Thymus (tissue), 11 donors: ENCODE results near the gene C5orf22. TPM values are rescaled to one million over a fixed set of nuclear protein-coding genes. Genes with fewer than 3 reads are reported as not detected.
A peak's percentile ranks its signal among the peaks of the same experiment; 100 is the strongest.
"Not testable (repeated sequence)": the region's sequence is repeated elsewhere in the genome, so short reads cannot be mapped to it uniquely, and the experiment has no call there.

Experiments used
- DNase-seq, 9 donors: peaks; one replicate each; pipeline ENCODE4 v3.0.0-alpha.2; 2013; ENCODE audit warnings: low spot score in 9 of 9, low read depth in 6 of 9, missing footprints in 1 of 9
- H3K27ac ChIP-seq, 2 donors: one replicate each; pipeline ENCODE4 v1.5.1; 2013; ENCODE audit warnings: control low read depth in 1 of 2, low read depth in 1 of 2, low read length in 1 of 2, mild to moderate bottlenecking in 1 of 2, moderate library complexity in 1 of 2
- H3K27me3 ChIP-seq, 2 donors: one replicate each; pipeline ENCODE4 v1.5.1; 2013; ENCODE audit warnings: low read length in 1 of 2; ENCODE audit not compliant: control insufficient read depth in 2 of 2, insufficient read depth in 1 of 2
- H3K36me3 ChIP-seq, 2 donors: one replicate each; pipeline ENCODE4 v1.5.1; 2013; ENCODE audit warnings: low read length in 1 of 2, mild to moderate bottlenecking in 1 of 2, moderate library complexity in 1 of 2; ENCODE audit not compliant: control insufficient read depth in 2 of 2, insufficient read depth in 2 of 2
- H3K4me1 ChIP-seq, 2 donors: one replicate each; pipeline ENCODE4 v1.5.1; 2013; ENCODE audit warnings: low read length in 2 of 2; ENCODE audit not compliant: control insufficient read depth in 2 of 2, insufficient read depth in 2 of 2
- H3K4me3 ChIP-seq, 2 donors: one replicate each; pipeline ENCODE4 v1.5.1; 2013; ENCODE audit warnings: low read length in 2 of 2, control low read depth in 1 of 2, mild to moderate bottlenecking in 1 of 2
- H3K9me3 ChIP-seq, 2 donors: one replicate each; pipeline ENCODE4 v1.5.1; 2013; ENCODE audit warnings: low read length in 1 of 2, mild to moderate bottlenecking in 1 of 2; ENCODE audit not compliant: control insufficient read depth in 2 of 2, insufficient read depth in 1 of 2
- WGBS: extraction: QIAGEN DNeasy Blood & Tissue Kit; methylation state at CpG from one replicate; pipeline ENCODE4 v1.1.7; 2013; 5-methylcytosine and 5-hydroxymethylcytosine counted together
- polyA plus RNA-seq: library from polyadenylated mRNA; stranded (reverse); fragments of 200-250 nt; gene quantifications from one replicate; pipeline ENCODE4 v1.2.3, GENCODE V29; 2013
- total RNA-seq: library from RNA; stranded (reverse); fragments of 120-200 nt; gene quantifications from one replicate; pipeline ENCODE4 v1.2.4, GENCODE V29; 2013
- donor health status: healthy.

Gene C5orf22
- total and polyA plus RNA-seq, 2 donors = 13.9 to 16.6 TPM

- Histone ChIP-seq H3K9me3 (peaks cover 2 to 8% of the 10 kb centered on the region in 2 donors), H3K27me3 (no peaks in the 10 kb centered on the region), H3K36me3 (no peaks in the 10 kb centered on the region), H3K4me3 (no peak overlapping the region), H3K27ac (no peak overlapping the region), H3K4me1 (no peaks in the 10 kb centered on the region)
- 74% methylated on average over 4 of the region's 4 CpGs for WGBS
- no peak for DNase-seq
Measured at GRCh38 chr5:31563216-31563615, 31.1 kb downstream of the C5orf22 start.

GRCh38 chr5:31566362-31566761, 34.3 kb downstream of the C5orf22 start:
- 88% methylated on average over 3 of the region's 3 CpGs for WGBS
- not testable (repeated sequence) for H3K9me3 ChIP-seq

DNA sequence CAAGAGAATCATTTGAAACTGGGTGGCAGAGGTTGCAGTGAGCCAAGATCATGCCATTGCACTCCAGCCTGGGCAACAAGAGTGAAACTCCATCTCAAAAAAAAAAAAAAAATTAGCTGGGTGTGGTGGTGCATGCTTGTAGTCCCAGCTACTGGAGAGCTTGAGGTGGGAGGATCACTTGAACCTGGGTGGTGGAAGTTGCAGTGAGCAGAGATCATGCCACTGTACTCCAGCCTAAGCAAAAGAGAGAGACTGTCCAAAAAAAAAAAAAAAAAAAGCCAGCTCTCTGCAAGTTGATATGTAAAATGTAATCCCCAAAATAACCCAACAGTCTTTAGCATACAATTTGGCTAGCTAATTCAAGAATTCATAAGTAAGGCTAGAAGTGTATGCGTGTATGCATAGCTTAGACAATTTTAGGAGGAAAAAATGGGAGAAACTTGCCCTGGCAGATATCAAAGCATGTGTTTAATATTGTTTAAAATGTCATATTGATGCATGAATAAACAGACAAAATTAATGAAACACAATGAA, 36.3 kb downstream of the C5orf22 start:
- Histone ChIP-seq H3K4me1 (no peaks in the 10 kb centered on the region), H3K36me3 (no peaks in the 10 kb centered on the region), H3K27me3 (no peaks in the 10 kb centered on the region), H3K9me3 (peaks cover 2 to 8% of the 10 kb centered on the region in 2 donors), H3K27ac (no peak overlapping the region), H3K4me3 (no peak overlapping the region)
- DNase-seq = no peak
- WGBS = 97% methylated on average over 1 of the region's 1 CpG

More at GRCh38 chr5:31566362-31566761, 34.3 kb downstream of the C5orf22 start:
- H3K4me3 ChIP-seq, H3K27ac ChIP-seq, H3K36me3 ChIP-seq, DNase-seq, H3K27me3 ChIP-seq, H3K4me1 ChIP-seq: not testable (repeated sequence)

DNA sequence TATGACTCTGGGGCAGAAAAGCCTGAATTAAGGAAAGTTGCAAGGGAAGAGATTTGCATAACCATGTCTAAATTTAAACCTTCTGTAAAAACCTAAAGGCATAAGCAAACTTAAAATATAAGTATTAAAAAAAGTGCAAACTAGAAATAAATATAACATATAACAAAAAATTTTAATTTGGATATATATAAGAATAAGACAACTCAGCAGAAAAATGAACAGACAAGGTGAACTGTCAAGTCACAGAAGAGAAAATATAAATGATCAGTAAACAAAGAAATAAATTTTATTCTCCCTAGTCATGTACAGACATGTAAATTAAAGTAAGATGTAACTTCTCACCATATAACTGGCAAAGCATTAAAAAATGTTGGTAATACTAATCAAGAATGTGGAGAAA, 37.0 kb downstream of the C5orf22 start:
- H3K27me3 ChIP-seq = no peaks in the 10 kb centered on the region
- no peak overlapping the region for H3K27ac ChIP-seq
- no peaks in the 10 kb centered on the region for H3K36me3 ChIP-seq
- peaks cover 2 to 8% of the 10 kb centered on the region in 2 donors for H3K9me3 ChIP-seq
- no peak for DNase-seq
- no peaks in the 10 kb centered on the region for H3K4me1 ChIP-seq
- no peak overlapping the region for H3K4me3 ChIP-seq

DNA sequence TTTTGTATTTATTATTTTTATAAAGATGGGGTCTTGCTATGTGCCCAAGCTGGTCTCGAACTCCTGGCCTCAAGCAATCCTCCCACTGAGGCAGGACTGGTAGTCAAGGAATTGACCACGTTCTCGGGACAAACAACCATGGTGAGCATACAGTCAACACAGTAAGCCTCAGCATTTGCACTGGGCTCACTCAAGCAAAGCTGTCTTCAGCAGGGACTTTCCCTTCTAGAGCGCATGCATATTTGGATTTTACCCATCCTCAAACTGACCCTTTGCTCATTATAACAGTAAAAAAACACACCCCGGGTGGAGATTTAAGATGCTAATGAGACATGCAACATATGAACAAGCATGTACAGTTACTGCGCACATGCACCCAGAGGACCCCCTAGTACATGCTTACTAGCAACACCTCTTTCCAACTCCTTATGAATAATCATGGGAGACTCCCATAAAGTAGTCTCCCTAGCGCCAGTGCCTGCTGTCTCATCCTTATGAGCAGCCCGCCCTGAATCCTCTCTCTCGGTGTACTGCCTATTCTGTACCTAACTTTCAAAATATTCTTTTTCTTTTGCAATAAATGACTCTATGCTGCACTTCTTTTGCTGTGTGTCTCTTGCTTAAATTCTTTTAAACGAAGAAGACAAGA, 41.5 kb downstream of the C5orf22 start:
- Histone ChIP-seq H3K27me3 (no peaks in the 10 kb centered on the region), H3K36me3 (no peaks in the 10 kb centered on the region), H3K4me3 (no peak overlapping the region), H3K9me3 (no peaks in the 10 kb centered on the region), H3K4me1 (no peaks in the 10 kb centered on the region), H3K27ac (no peak overlapping the region)
- 95% methylated on average over 10 of the region's 10 CpGs for WGBS
- DNase-seq = no peak

GRCh38 chr5:31574772-31575171, 42.7 kb downstream of the C5orf22 start:
- Histone ChIP-seq H3K36me3 (no peaks in the 10 kb centered on the region), H3K9me3 (no peaks in the 10 kb centered on the region), H3K27me3 (no peaks in the 10 kb centered on the region), H3K4me3 (no peak overlapping the region), H3K4me1 (no peaks in the 10 kb centered on the region), H3K27ac (no peak overlapping the region)
- WGBS = 89% methylated on average over 4 of the region's 4 CpGs
- DNase-seq = no peak

- no peaks in the 10 kb centered on the region for H3K27me3 ChIP-seq
- no peaks in the 10 kb centered on the region for H3K4me1 ChIP-seq
- no peaks in the 10 kb centered on the region for H3K36me3 ChIP-seq
- H3K27ac ChIP-seq = no peak overlapping the region
- no peaks in the 10 kb centered on the region for H3K9me3 ChIP-seq
- no peak overlapping the region for H3K4me3 ChIP-seq
- no peak for DNase-seq
- 93% methylated on average over 3 of the region's 3 CpGs for WGBS
Measured at GRCh38 chr5:31577438-31577837, 45.3 kb downstream of the C5orf22 start.

DNA sequence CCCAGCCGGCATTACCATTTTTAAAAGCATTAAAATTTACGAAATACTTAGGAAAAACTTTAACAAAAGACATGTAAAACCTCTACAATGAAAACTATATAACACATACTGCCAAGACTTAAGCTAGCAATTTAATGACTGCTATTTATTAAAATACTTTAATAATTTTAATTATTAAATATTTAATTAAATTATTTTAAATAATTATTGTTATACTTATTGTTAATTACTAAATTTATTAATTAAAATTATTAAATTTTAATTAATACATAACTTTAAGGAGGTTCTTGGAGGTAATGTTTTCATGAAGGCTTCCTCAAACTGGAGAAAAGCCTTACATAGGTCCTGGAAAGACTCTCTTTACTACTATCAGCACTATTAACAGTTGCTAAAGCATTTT, 47.5 kb downstream of the C5orf22 start:
- H3K9me3 ChIP-seq = no peaks in the 10 kb centered on the region
- DNase-seq = no peak
- H3K4me3 ChIP-seq = no peak overlapping the region
- WGBS = 99% methylated on average over 2 of the region's 2 CpGs
- no peaks in the 10 kb centered on the region for H3K4me1 ChIP-seq
- H3K27me3 ChIP-seq = no peaks in the 10 kb centered on the region
- H3K27ac ChIP-seq = no peak overlapping the region
- H3K36me3 ChIP-seq = no peaks in the 10 kb centered on the region

DNA sequence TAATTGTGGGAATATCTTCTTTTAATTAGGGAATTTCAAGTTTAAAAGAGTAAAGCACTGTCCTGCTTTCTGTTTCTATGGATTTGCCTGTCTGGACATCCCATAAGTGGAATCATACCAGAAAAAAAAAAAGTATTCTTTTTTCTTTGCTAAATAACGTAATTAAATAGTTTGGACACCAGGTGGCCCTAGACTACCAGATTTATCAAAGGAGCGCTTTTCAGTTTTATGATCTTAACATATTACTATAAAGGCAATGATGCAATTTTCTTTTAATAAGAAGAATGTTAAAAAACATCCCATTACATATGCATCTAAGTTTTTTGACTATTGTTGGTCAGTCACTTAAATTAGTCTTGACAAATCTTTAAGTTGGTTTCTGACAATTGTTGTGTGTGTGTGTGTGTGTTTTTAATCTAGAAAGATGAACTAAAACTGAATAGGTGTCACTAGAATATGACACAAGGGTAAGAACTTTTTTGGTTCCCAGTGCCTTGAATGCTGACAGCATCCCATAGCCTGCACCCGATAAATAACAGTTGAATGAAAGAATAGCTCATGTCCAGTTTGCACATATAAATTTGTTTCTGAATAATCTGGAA, 49.5 kb downstream of the C5orf22 start:
- no peak overlapping the region for H3K27ac ChIP-seq
- DNase-seq = peak in 4 of 9 donors; percentile 5 to 33 (median 20)
- WGBS = 39% methylated on average over 3 of the region's 3 CpGs

More for the DNA sequence above, 49.5 kb downstream of the C5orf22 start:
- no peaks in the 10 kb centered on the region for H3K4me1 ChIP-seq
- H3K27me3 ChIP-seq = no peaks in the 10 kb centered on the region
- H3K36me3 ChIP-seq = no peaks in the 10 kb centered on the region
- no peaks in the 10 kb centered on the region for H3K9me3 ChIP-seq
- H3K4me3 ChIP-seq = no peak overlapping the region
